ENCODE results near the gene KIF18B. TPM values are rescaled to one million over a fixed set of nuclear protein-coding genes. Genes with fewer than 3 reads are reported as not detected.

Gene KIF18B
- total and polyA plus RNA-seq, 2 of the 13 experiments (the other 11 are each of a cell fraction or from before 2014, with no cell fraction given) = 15.2 to 15.3 TPM

- no peak; the same call in 1 of the 2 replicates for TF ChIP-seq ZHX1 (CRISPR knock-in tag; IDR thresholded peaks at IDR 0.05; ENCODE audit: low read depth)
- no peak for TF ChIP-seq MYNN (CRISPR knock-in tag; IDR thresholded peaks at IDR 0.05; ENCODE audit: low read depth)
- TF ChIP-seq IRF1 (CRISPR knock-in tag; IDR thresholded peaks at IDR 0.05; ENCODE audit: low read depth) = no peak
- TF ChIP-seq REL (CRISPR knock-in tag; conservative IDR thresholded peaks at IDR 0.05) = 0 out of 2 replicates have a peak, but pooled peaks have one; percentile 34
- TF ChIP-seq ZFY (CRISPR knock-in tag; IDR thresholded peaks at IDR 0.05) = peak; percentile 16; the same call in 1 of the 2 replicates
- peak; percentile 58 for TF ChIP-seq HDAC1 (CRISPR knock-in tag; IDR thresholded peaks at IDR 0.05)
- no peak for TF ChIP-seq KAT2B (IDR thresholded peaks at IDR 0.05; ENCODE audit: borderline replicate concordance, low read depth, low read length)
- no peak for TF ChIP-seq ZIK1 (CRISPR knock-in tag; IDR thresholded peaks at IDR 0.05; ENCODE audit: borderline replicate concordance, low read depth)
- peak; percentile 71 for TF ChIP-seq KDM2A (CRISPR knock-in tag; IDR thresholded peaks at IDR 0.05; ENCODE audit: borderline replicate concordance, low read depth)
- peak; percentile 60; the same call in 1 of the 2 replicates for TF ChIP-seq UBTF (CRISPR knock-in tag; IDR thresholded peaks at IDR 0.05)
- TF ChIP-seq NR2F1 (CRISPR knock-in tag; IDR thresholded peaks at IDR 0.05) = peak; percentile 73 to 91
- TF ChIP-seq RNF219 (CRISPR knock-in tag; IDR thresholded peaks at IDR 0.05) = no peak
- TF ChIP-seq ZNF205 (CRISPR knock-in tag; IDR thresholded peaks at IDR 0.05) = peak; percentile 35; the same call in 1 of the 2 replicates
- TF ChIP-seq ZNF841 (CRISPR knock-in tag; IDR thresholded peaks at IDR 0.05; ENCODE audit: borderline replicate concordance) = no peak
- TF ChIP-seq ZNF709 (CRISPR knock-in tag; IDR thresholded peaks at IDR 0.05) = no peak
- no peak for TF ChIP-seq SMYD3 (CRISPR knock-in tag; IDR thresholded peaks at IDR 0.05)
- no peak; the same call in 1 of the 2 replicates for TF ChIP-seq DMTF1 (CRISPR knock-in tag; IDR thresholded peaks at IDR 0.05)
Observed at GRCh38 chr17:44911133-44912001, 36.2 kb downstream of the KIF18B start (continued).
